T-cell (primary cell): ENCODE data around the gene TMEM178B. TPM values are rescaled to one million over a fixed set of nuclear protein-coding genes. Genes with fewer than 3 reads are reported as not detected.

ENCODE experiments used
- ATAC-seq, 4 experiments: fragments of 200-7000 bp in 3 of 4; fragments of 150-1000 bp in 1 of 4; cut with Tn5 transposase; replicated peaks in 1 of 4; 1 replicate in 3 of 4; 2 replicates in 1 of 4; pipeline ENCODE4 v1.10.0; 2021; ENCODE audit warnings: moderate library complexity in 3 of 4, mild to moderate bottlenecking in 2 of 4, moderate number of reproducible peaks in 1 of 4
- CTCF ChIA-PET, 2 donors: fragments of 300-600 bp; sonication (Branson Sonifier 250); formaldehyde crosslinking; loops; one replicate each; lab custom pipeline; 2022; ENCODE audit warnings: antibody characterized with exemption in 2 of 2; lab: Charles Lee
- POLR2A ChIA-PET, 2 donors: fragments of 300-600 bp; sonication (Branson Sonifier 250); formaldehyde crosslinking; loops; one replicate each; lab custom pipeline; 2022; ENCODE audit warnings: antibody characterized with exemption in 2 of 2; lab: Charles Lee
- DNase-seq, 35 experiments: peaks; one replicate each; pipeline versions ENCODE4 v3.0.0 to v3.0.0-alpha.2; 2013 to 2023
- H3K27ac ChIP-seq: one replicate; pipeline ENCODE4 v1.5.1; 2013; ENCODE audit warnings: low read length
- H3K27me3 ChIP-seq, 2 experiments: replicated peaks in 1 of 2; 1 replicate in 1 of 2; 2 replicates in 1 of 2; pipeline versions ENCODE4 v1.6.1 to v1.7.0; 2013; ENCODE audit warnings: low read length in 1 of 2, mixed read lengths in 1 of 2; ENCODE audit not compliant: control insufficient read depth in 2 of 2, insufficient read depth in 2 of 2; ENCODE audit errors: extremely low read depth in 1 of 2
- H3K36me3 ChIP-seq, 2 donors: 1 replicate in 1 of 2; 2 replicates in 1 of 2; pipeline versions ENCODE4 v1.6.1 to v1.7.0; 2013; ENCODE audit warnings: low read length in 1 of 2; ENCODE audit not compliant: control insufficient read depth in 2 of 2, insufficient read depth in 1 of 2; ENCODE audit errors: extremely low read depth in 1 of 2
- H3K4me1 ChIP-seq, 2 experiments: 1 replicate in 1 of 2; 2 replicates in 1 of 2; pipeline versions ENCODE4 v1.6.1 to v1.7.0; 2013; ENCODE audit warnings: low read length in 2 of 2, mixed read lengths in 1 of 2; ENCODE audit not compliant: insufficient read depth in 2 of 2, control insufficient read depth in 1 of 2; ENCODE audit errors: extremely low read depth in 1 of 2
- H3K4me3 ChIP-seq, 2 donors: 1 replicate in 1 of 2; 2 replicates in 1 of 2; pipeline versions ENCODE4 v1.5.1 to v1.7.0; 2013; ENCODE audit warnings: mild to moderate bottlenecking in 2 of 2, low read length in 1 of 2, moderate library complexity in 1 of 2; ENCODE audit not compliant: control insufficient read depth in 1 of 2; ENCODE audit errors: extremely low read depth in 1 of 2
- H3K9me3 ChIP-seq: 2 replicates; pipeline ENCODE4 v1.7.0; 2013
- H3K27ac Mint-ChIP-seq, 2 donors: one replicate each; pipeline ENCODE4 v1.8.0; 2020 to 2021; ENCODE audit warnings: mild to moderate bottlenecking in 2 of 2, mixed read lengths in 2 of 2
- H3K27me3 Mint-ChIP-seq, 2 donors: one replicate each; pipeline ENCODE4 v1.8.0; 2021 to 2022; ENCODE audit warnings: mixed read lengths in 2 of 2
- H3K36me3 Mint-ChIP-seq: one replicate; pipeline ENCODE4 v1.8.0; 2021; ENCODE audit warnings: mixed read lengths
- H3K4me1 Mint-ChIP-seq, 3 donors: one replicate each; pipeline ENCODE4 v1.8.0; 2020 to 2022; ENCODE audit warnings: mixed read lengths in 3 of 3, mild to moderate bottlenecking in 1 of 3
- H3K4me3 Mint-ChIP-seq, 3 donors: one replicate each; pipeline ENCODE4 v1.8.0; 2020 to 2022; ENCODE audit warnings: mild to moderate bottlenecking in 3 of 3, mixed read lengths in 3 of 3, moderate library complexity in 3 of 3
- H3K9me3 Mint-ChIP-seq, 3 donors: one replicate each; pipeline ENCODE4 v1.8.0; 2020 to 2022; ENCODE audit warnings: mixed read lengths in 3 of 3
- WGBS: methylation state at CpG from one replicate; pipeline ENCODE4 v1.1.5; 2013; ENCODE audit warnings: missing lambda C conversion rate; ENCODE audit not compliant: insufficient coverage; 5-methylcytosine and 5-hydroxymethylcytosine counted together
- total RNA-seq, 35 experiments: library from RNA in 6 of 35; stranded (reverse) in 6 of 35; fragments of 120-200 nt in 1 of 35; gene quantifications; one replicate each; pipeline versions ENCODE4 v1.2.1 to v1.2.4 and lab custom pipeline; 2013 to 2026

Gene TMEM178B
- total RNA-seq, 5 donors from 2014 or later (not counting 1 experiment from before 2014, with no cell fraction given) = 0.14 to 0.86 (median 0.32) TPM

- H3K36me3 ChIP-seq = no peaks in the 10 kb centered on the region
- no peaks in the 10 kb centered on the region for H3K36me3 Mint-ChIP-seq
- CTCF ChIA-PET = no interaction called here
Measured at GRCh38 chr7:141386881-141387280, 313.0 kb downstream of the TMEM178B start.

GRCh38 chr7:141387521-141388217 lies 313.8 kb downstream of the TMEM178B start:
- H3K27ac Mint-ChIP-seq = no peak overlapping the region
- Histone ChIP-seq H3K9me3 (no peaks in the 10 kb centered on the region), H3K27ac (no peak overlapping the region), H3K4me3 (no peak overlapping the region), H3K27me3 (peaks cover 0 to 4% of the 10 kb centered on the region in 2 experiments), H3K4me1 (no peaks in the 10 kb centered on the region), H3K36me3 (no peaks in the 10 kb centered on the region)
- H3K36me3 Mint-ChIP-seq = no peaks in the 10 kb centered on the region
- H3K27me3 Mint-ChIP-seq = peaks cover 14 to 24% of the 10 kb centered on the region in 2 donors
- H3K4me3 Mint-ChIP-seq = no peak overlapping the region
- POLR2A ChIA-PET = no interaction called here
- no peak for DNase-seq
- no peak for ATAC-seq
- CTCF ChIA-PET = no interaction called here
- H3K9me3 Mint-ChIP-seq = no peaks in the 10 kb centered on the region
- 77% methylated on average over 8 of the region's 14 CpGs for WGBS
- no peaks in the 10 kb centered on the region for H3K4me1 Mint-ChIP-seq

More at GRCh38 chr7:141386881-141387280, 313.0 kb downstream of the TMEM178B start:
- no peaks in the 10 kb centered on the region for H3K4me1 Mint-ChIP-seq
- H3K27me3 Mint-ChIP-seq = peaks cover 14 to 27% of the 10 kb centered on the region in 2 donors
- Histone ChIP-seq H3K4me3 (no peak overlapping the region), H3K9me3 (no peaks in the 10 kb centered on the region), H3K27me3 (peaks cover 0 to 4% of the 10 kb centered on the region in 2 experiments), H3K4me1 (no peaks in the 10 kb centered on the region), H3K27ac (no peak overlapping the region)
- no peak overlapping the region for H3K27ac Mint-ChIP-seq
- no CpG with 5 or more reads among the region's 1 CpG for WGBS
- H3K9me3 Mint-ChIP-seq = no peaks in the 10 kb centered on the region
- POLR2A ChIA-PET = no interaction called here
- ATAC-seq (no peak), DNase-seq (no peak)
- no peak overlapping the region for H3K4me3 Mint-ChIP-seq

GRCh38 chr7:141389140-141389796 lies 315.4 kb downstream of the TMEM178B start:
- H3K36me3 Mint-ChIP-seq = no peaks in the 10 kb centered on the region
- no peaks in the 10 kb centered on the region for H3K36me3 ChIP-seq
- CTCF ChIA-PET = interaction anchor here in 1 of 2 donors (0.5 kb wide), 1 partner anchor 49 kb away, joined by 3 read pairs; no protein-coding TSS in a partner anchor
- no peaks in the 10 kb centered on the region for H3K9me3 ChIP-seq
- H3K27ac ChIP-seq = no peak overlapping the region
- no peaks in the 10 kb centered on the region for H3K9me3 Mint-ChIP-seq
- no peaks in the 10 kb centered on the region for H3K4me1 Mint-ChIP-seq
- POLR2A ChIA-PET = no interaction called here
- peaks cover 14 to 28% of the 10 kb centered on the region in 2 donors for H3K27me3 Mint-ChIP-seq
- H3K4me1 ChIP-seq = no peaks in the 10 kb centered on the region
- WGBS = no CpG with 5 or more reads among the region's 6 CpGs
- H3K27ac Mint-ChIP-seq = no peak overlapping the region
- ATAC-seq (no peak), DNase-seq (no peak)
- no peak overlapping the region for H3K4me3 ChIP-seq
- no peak overlapping the region for H3K4me3 Mint-ChIP-seq
- H3K27me3 ChIP-seq = peaks cover 0 to 4% of the 10 kb centered on the region in 2 experiments

- H3K27me3 ChIP-seq = peaks cover 0 to 7% of the 10 kb centered on the region in 2 experiments
- Mint-ChIP-seq H3K36me3 (no peaks in the 10 kb centered on the region), H3K4me3 (no peak overlapping the region), H3K4me1 (no peaks in the 10 kb centered on the region), H3K27ac (no peak overlapping the region), H3K9me3 (no peaks in the 10 kb centered on the region), H3K27me3 (peaks cover 17 to 32% of the 10 kb centered on the region in 2 donors)
- ChIA-PET POLR2A (interaction anchor here in 1 of 2 donors (0.6 kb wide), 1 partner anchor 19 kb away, joined by 3 read pairs; no protein-coding TSS in a partner anchor), CTCF (no interaction called here)
- ATAC-seq = no peak
- DNase-seq = no peak
- H3K4me1 ChIP-seq = no peaks in the 10 kb centered on the region
- 75% methylated on average over 2 of the region's 6 CpGs for WGBS
- no peak overlapping the region for H3K27ac ChIP-seq
- no peak overlapping the region for H3K4me3 ChIP-seq
- no peaks in the 10 kb centered on the region for H3K36me3 ChIP-seq
- no peaks in the 10 kb centered on the region for H3K9me3 ChIP-seq
Measured at GRCh38 chr7:141390339-141390738, 316.5 kb downstream of the TMEM178B start.

- Histone ChIP-seq H3K27me3 (peaks cover 0 to 8% of the 10 kb centered on the region in 2 experiments), H3K27ac (no peak overlapping the region), H3K36me3 (no peaks in the 10 kb centered on the region), H3K9me3 (no peaks in the 10 kb centered on the region), H3K4me1 (no peaks in the 10 kb centered on the region), H3K4me3 (no peak overlapping the region)
- no peak for DNase-seq
- CTCF ChIA-PET = interaction anchor here in 1 of 2 donors (0.6 kb wide), 1 partner anchor 21 kb away, joined by 5 read pairs; no protein-coding TSS in a partner anchor
- H3K27ac Mint-ChIP-seq = no peak overlapping the region
- H3K4me1 Mint-ChIP-seq = no peaks in the 10 kb centered on the region
- no peaks in the 10 kb centered on the region for H3K9me3 Mint-ChIP-seq
- WGBS = no CpG with 5 or more reads among the region's 4 CpGs
- POLR2A ChIA-PET = no interaction called here
- H3K4me3 Mint-ChIP-seq = no peak overlapping the region
- ATAC-seq = no peak
- peaks cover 12 to 24% of the 10 kb centered on the region in 2 donors for H3K27me3 Mint-ChIP-seq
- no peaks in the 10 kb centered on the region for H3K36me3 Mint-ChIP-seq
Measured at GRCh38 chr7:141393056-141393455, 319.2 kb downstream of the TMEM178B start.

- ChIA-PET CTCF (no interaction called here), POLR2A (no interaction called here)
- no peak overlapping the region for H3K27ac Mint-ChIP-seq
- Histone ChIP-seq H3K4me3 (no peak overlapping the region), H3K9me3 (no peaks in the 10 kb centered on the region), H3K27me3 (peaks cover 0 to 8% of the 10 kb centered on the region in 2 experiments), H3K27ac (no peak overlapping the region), H3K4me1 (no peaks in the 10 kb centered on the region), H3K36me3 (no peaks in the 10 kb centered on the region)
- 79% methylated on average over 5 of the region's 7 CpGs for WGBS
- no peaks in the 10 kb centered on the region for H3K36me3 Mint-ChIP-seq
- peaks cover 9 to 21% of the 10 kb centered on the region in 2 donors for H3K27me3 Mint-ChIP-seq
- ATAC-seq = no peak
- no peaks in the 10 kb centered on the region for H3K4me1 Mint-ChIP-seq
- no peaks in the 10 kb centered on the region for H3K9me3 Mint-ChIP-seq
- H3K4me3 Mint-ChIP-seq = no peak overlapping the region
- DNase-seq = no peak
Measured at GRCh38 chr7:141397236-141398163, 323.6 kb downstream of the TMEM178B start.
